GM12864 (cell line): Measurements from ENCODE around the gene ATP2A2.
"Not testable (repeated sequence)": the region's sequence is repeated elsewhere in the genome, so short reads cannot be mapped to it uniquely, and the experiment has no call there.

Experiments
- DNase-seq: peaks from one replicate; pipeline ENCODE4 v3.0.0-alpha.2; 2011; ENCODE audit warnings: low read depth
- H3K4me3 ChIP-seq: 2 replicates; pipeline ENCODE4 v1.5.1; 2011; ENCODE audit warnings: mild to moderate bottlenecking, low read depth, low read length, control low read depth
- CTCF ChIP-seq: IDR thresholded peaks from 2 replicates; pipeline ENCODE4 v1.5.1; 2011; ENCODE audit warnings: low read depth, mild to moderate bottlenecking, moderate library complexity, low read length, control low read depth, inconsistent platforms; ENCODE audit errors: missing control alignments

ATP2A2 gene

GRCh38 chr12:110249105-110249504 lies 31.9 kb upstream of the ATP2A2 start:
- DNase-seq: no peak
- TF ChIP-seq CTCF: no peak
- no peak overlapping the region for H3K4me3 ChIP-seq

GRCh38 chr12:110249716-110250225 lies 31.3 kb upstream of the ATP2A2 start:
- TF ChIP-seq CTCF: no peak
- no peak overlapping the region for H3K4me3 ChIP-seq
- no peak for DNase-seq

GRCh38 chr12:110251381-110251780 lies 29.7 kb upstream of the ATP2A2 start:
- TF ChIP-seq CTCF: no peak
- DNase-seq: no peak
- H3K4me3 ChIP-seq: no peak overlapping the region

GRCh38 chr12:110252716-110253115 lies 28.3 kb upstream of the ATP2A2 start:
- H3K4me3 ChIP-seq: no peak overlapping the region
- no peak for TF ChIP-seq CTCF
- DNase-seq: no peak

GRCh38 chr12:110253176-110253575 lies 27.9 kb upstream of the ATP2A2 start:
- no peak for DNase-seq
- no peak overlapping the region for H3K4me3 ChIP-seq
- TF ChIP-seq CTCF: no peak

- H3K4me3 ChIP-seq: no peak overlapping the region
- DNase-seq: no peak
- no peak for TF ChIP-seq CTCF
These were observed 26.0 kb upstream of the ATP2A2 start for GRCh38 chr12:110254971-110255540.

GRCh38 chr12:110255890-110256456 lies 25.1 kb upstream of the ATP2A2 start:
- not testable (repeated sequence) for DNase-seq, H3K4me3 ChIP-seq
